SK-N-MC (cell line): ENCODE results near the gene NADK2.

Source experiments
- EZH2 ChIP-seq: fragments of 200-600 bp; sonication (generic); IDR thresholded peaks from one replicate; pipeline ENCODE4 v1.6.1; 2017; ENCODE audit warnings: antibody characterized with exemption
- POLR2AphosphoS5 ChIP-seq: IDR thresholded peaks from 2 replicates; pipeline ENCODE4 v1.6.1; 2012; ENCODE audit warnings: mild to moderate bottlenecking, low read depth, low read length, borderline replicate concordance

DNA sequence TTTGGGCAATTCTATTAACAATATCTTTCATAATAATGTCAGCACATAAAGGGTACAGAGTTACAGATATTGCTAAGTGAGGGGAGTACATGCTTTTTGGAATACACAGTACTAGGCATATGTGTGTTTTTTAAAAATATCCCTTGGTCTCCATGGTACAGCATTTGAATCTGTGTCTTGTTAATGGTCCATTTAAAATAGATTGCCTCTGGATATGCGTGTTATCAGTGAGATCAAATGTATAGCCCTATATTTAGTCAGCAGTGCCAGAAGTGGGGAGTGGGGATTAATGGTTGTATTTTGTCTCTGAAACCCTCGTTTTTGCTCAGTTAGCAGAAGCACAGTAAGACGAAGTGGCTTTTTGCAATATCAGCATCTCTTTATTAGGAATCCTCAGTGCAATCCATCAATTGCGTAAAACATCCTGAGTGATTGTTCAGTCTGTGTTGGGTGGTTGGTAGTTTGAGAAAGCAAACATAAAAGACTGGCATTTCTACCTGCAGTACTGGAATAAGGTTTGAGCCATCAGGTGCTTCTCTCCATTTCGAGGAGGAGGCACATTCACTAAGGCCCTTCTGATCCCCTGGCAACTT is 70.8 kb downstream of the NADK2 start:
- TF ChIP-seq EZH2 = no peak
- TF ChIP-seq POLR2AphosphoS5 = no peak
